T-cell (primary cell): Measurements from ENCODE around the gene ATP10A. TPM values are rescaled to one million over a fixed set of nuclear protein-coding genes. Genes with fewer than 3 reads are reported as not detected.

Source experiments
- ATAC-seq, 4 experiments: fragments of 200-7000 bp in 3 of 4; fragments of 150-1000 bp in 1 of 4; cut with Tn5 transposase; replicated peaks in 1 of 4; 1 replicate in 3 of 4; 2 replicates in 1 of 4; pipeline ENCODE4 v1.10.0; 2021; ENCODE audit warnings: moderate library complexity in 3 of 4, mild to moderate bottlenecking in 2 of 4, moderate number of reproducible peaks in 1 of 4
- CTCF ChIA-PET, 2 donors: fragments of 300-600 bp; sonication (Branson Sonifier 250); formaldehyde crosslinking; loops; one replicate each; lab custom pipeline; 2022; ENCODE audit warnings: antibody characterized with exemption in 2 of 2; lab: Charles Lee
- POLR2A ChIA-PET, 2 donors: fragments of 300-600 bp; sonication (Branson Sonifier 250); formaldehyde crosslinking; loops; one replicate each; lab custom pipeline; 2022; ENCODE audit warnings: antibody characterized with exemption in 2 of 2; lab: Charles Lee
- DNase-seq, 35 experiments: peaks; one replicate each; pipeline versions ENCODE4 v3.0.0 to v3.0.0-alpha.2; 2013 to 2023
- H3K27ac ChIP-seq: one replicate; pipeline ENCODE4 v1.5.1; 2013; ENCODE audit warnings: low read length
- H3K27me3 ChIP-seq, 2 experiments: replicated peaks in 1 of 2; 1 replicate in 1 of 2; 2 replicates in 1 of 2; pipeline versions ENCODE4 v1.6.1 to v1.7.0; 2013; ENCODE audit warnings: low read length in 1 of 2, mixed read lengths in 1 of 2; ENCODE audit not compliant: control insufficient read depth in 2 of 2, insufficient read depth in 2 of 2; ENCODE audit errors: extremely low read depth in 1 of 2
- H3K36me3 ChIP-seq, 2 donors: 1 replicate in 1 of 2; 2 replicates in 1 of 2; pipeline versions ENCODE4 v1.6.1 to v1.7.0; 2013; ENCODE audit warnings: low read length in 1 of 2; ENCODE audit not compliant: control insufficient read depth in 2 of 2, insufficient read depth in 1 of 2; ENCODE audit errors: extremely low read depth in 1 of 2
- H3K4me1 ChIP-seq, 2 experiments: 1 replicate in 1 of 2; 2 replicates in 1 of 2; pipeline versions ENCODE4 v1.6.1 to v1.7.0; 2013; ENCODE audit warnings: low read length in 2 of 2, mixed read lengths in 1 of 2; ENCODE audit not compliant: insufficient read depth in 2 of 2, control insufficient read depth in 1 of 2; ENCODE audit errors: extremely low read depth in 1 of 2
- H3K4me3 ChIP-seq, 2 donors: 1 replicate in 1 of 2; 2 replicates in 1 of 2; pipeline versions ENCODE4 v1.5.1 to v1.7.0; 2013; ENCODE audit warnings: mild to moderate bottlenecking in 2 of 2, low read length in 1 of 2, moderate library complexity in 1 of 2; ENCODE audit not compliant: control insufficient read depth in 1 of 2; ENCODE audit errors: extremely low read depth in 1 of 2
- H3K9me3 ChIP-seq: 2 replicates; pipeline ENCODE4 v1.7.0; 2013
- H3K27ac Mint-ChIP-seq, 2 donors: one replicate each; pipeline ENCODE4 v1.8.0; 2020 to 2021; ENCODE audit warnings: mild to moderate bottlenecking in 2 of 2, mixed read lengths in 2 of 2
- H3K27me3 Mint-ChIP-seq, 2 donors: one replicate each; pipeline ENCODE4 v1.8.0; 2021 to 2022; ENCODE audit warnings: mixed read lengths in 2 of 2
- H3K36me3 Mint-ChIP-seq: one replicate; pipeline ENCODE4 v1.8.0; 2021; ENCODE audit warnings: mixed read lengths
- H3K4me1 Mint-ChIP-seq, 3 donors: one replicate each; pipeline ENCODE4 v1.8.0; 2020 to 2022; ENCODE audit warnings: mixed read lengths in 3 of 3, mild to moderate bottlenecking in 1 of 3
- H3K4me3 Mint-ChIP-seq, 3 donors: one replicate each; pipeline ENCODE4 v1.8.0; 2020 to 2022; ENCODE audit warnings: mild to moderate bottlenecking in 3 of 3, mixed read lengths in 3 of 3, moderate library complexity in 3 of 3
- H3K9me3 Mint-ChIP-seq, 3 donors: one replicate each; pipeline ENCODE4 v1.8.0; 2020 to 2022; ENCODE audit warnings: mixed read lengths in 3 of 3
- WGBS: methylation state at CpG from one replicate; pipeline ENCODE4 v1.1.5; 2013; ENCODE audit warnings: missing lambda C conversion rate; ENCODE audit not compliant: insufficient coverage; 5-methylcytosine and 5-hydroxymethylcytosine counted together
- total RNA-seq, 35 experiments: library from RNA in 6 of 35; stranded (reverse) in 6 of 35; fragments of 120-200 nt in 1 of 35; gene quantifications; one replicate each; pipeline versions ENCODE4 v1.2.1 to v1.2.4 and lab custom pipeline; 2013 to 2026

Gene ATP10A
- total RNA-seq, 5 donors from 2014 or later (not counting 1 experiment from before 2014, with no cell fraction given), result 37.3 to 65.5 (median 53.4) TPM

GRCh38 chr15:25789211-25789610, 73.9 kb downstream of the ATP10A start:
- no peaks in the 10 kb centered on the region for H3K27me3 ChIP-seq
- peaks cover 0 to 3% of the 10 kb centered on the region in 2 donors for H3K36me3 ChIP-seq
- H3K27ac Mint-ChIP-seq, result peak overlapping the region; percentile 15 to 61
- peaks cover 62 to 71% (median 71%) of the 10 kb centered on the region in 3 donors for H3K4me1 Mint-ChIP-seq
- ATAC-seq (no peak), DNase-seq (no peak)
- no peaks in the 10 kb centered on the region for H3K27me3 Mint-ChIP-seq
- H3K9me3 Mint-ChIP-seq, result no peaks in the 10 kb centered on the region
- H3K4me3 ChIP-seq, result no peak overlapping the region
- WGBS, result 60% methylated on average over 1 of the region's 2 CpGs
- no peak overlapping the region for H3K27ac ChIP-seq
- H3K4me1 ChIP-seq, result peaks cover 0 to 11% of the 10 kb centered on the region in 2 experiments
- POLR2A ChIA-PET, result no interaction called here
- H3K4me3 Mint-ChIP-seq, result no peak overlapping the region
- no peaks in the 10 kb centered on the region for H3K9me3 ChIP-seq
- CTCF ChIA-PET, result no interaction called here
- H3K36me3 Mint-ChIP-seq, result no peaks in the 10 kb centered on the region

DNA sequence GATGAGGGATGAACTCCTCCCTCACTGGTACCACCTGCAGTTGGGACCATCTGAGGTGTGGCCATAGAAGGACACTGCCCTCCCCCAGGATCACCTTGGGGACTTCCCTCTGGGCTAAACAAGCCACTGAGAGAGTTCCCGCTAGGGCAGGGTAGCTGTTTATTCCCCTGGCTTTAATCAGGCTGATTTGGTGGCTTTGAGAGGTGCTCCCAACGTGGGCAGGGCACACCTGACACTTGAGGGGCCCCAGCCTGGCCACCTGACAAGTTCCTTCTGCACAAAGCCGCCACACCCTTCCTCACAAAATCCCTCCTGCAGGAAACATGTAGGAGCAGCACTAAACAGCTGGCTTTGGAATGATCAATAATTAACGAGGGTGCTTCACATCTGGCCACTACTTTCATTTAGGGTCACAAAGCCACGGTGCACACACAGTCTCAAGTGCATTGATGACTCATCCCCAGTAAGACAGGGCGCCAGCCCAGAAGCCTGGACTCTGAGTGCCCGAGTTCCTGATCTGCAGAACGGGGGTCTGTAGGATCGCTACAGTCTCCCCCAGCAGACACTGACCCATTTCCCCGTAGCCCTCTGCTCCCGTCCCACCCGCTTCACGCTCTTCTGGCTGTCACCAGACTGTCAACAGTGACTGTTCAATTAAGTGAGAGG, 75.1 kb downstream of the ATP10A start:
- Mint-ChIP-seq H3K27ac (peak overlapping the region; percentile 52 to 59), H3K4me3 (no peak overlapping the region), H3K4me1 (peaks cover 68 to 75% (median 75%) of the 10 kb centered on the region in 3 donors), H3K9me3 (no peaks in the 10 kb centered on the region), H3K36me3 (no peaks in the 10 kb centered on the region), H3K27me3 (no peaks in the 10 kb centered on the region)
- POLR2A ChIA-PET, result no interaction called here
- ATAC-seq, result peak in 1 of 4 experiments; percentile 30
- no peak overlapping the region for H3K4me3 ChIP-seq
- no peaks in the 10 kb centered on the region for H3K27me3 ChIP-seq
- H3K4me1 ChIP-seq, result peaks cover 0 to 13% of the 10 kb centered on the region in 2 experiments
- CTCF ChIA-PET, result no interaction called here
- WGBS, result 32% methylated on average over 5 of the region's 13 CpGs
- H3K9me3 ChIP-seq, result no peaks in the 10 kb centered on the region
- peaks cover 0 to 3% of the 10 kb centered on the region in 2 donors for H3K36me3 ChIP-seq
- H3K27ac ChIP-seq, result no peak overlapping the region
- no peak for DNase-seq

DNA sequence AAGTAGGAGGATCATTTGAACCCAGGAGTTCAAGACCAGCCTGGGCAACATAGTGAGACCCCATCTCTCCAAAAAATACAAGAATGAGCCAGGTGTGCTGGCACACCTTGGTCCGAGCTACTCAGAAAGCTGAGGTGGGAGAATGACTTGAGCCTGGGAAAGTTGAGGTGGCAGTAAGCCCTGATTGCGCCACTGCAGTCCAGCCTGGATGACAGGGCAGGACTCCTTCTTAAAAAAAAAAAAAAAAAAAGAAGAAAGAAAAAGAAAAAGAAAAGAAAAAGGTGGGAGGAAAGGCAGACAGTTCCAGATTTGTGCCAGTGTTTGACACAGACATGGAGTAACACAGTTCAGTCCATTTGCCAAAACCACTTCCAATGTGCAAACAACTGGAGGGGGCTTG, 75.7 kb downstream of the ATP10A start:
- Histone ChIP-seq H3K9me3 (no peaks in the 10 kb centered on the region), H3K4me1 (peaks cover 0 to 13% of the 10 kb centered on the region in 2 experiments), H3K36me3 (peaks cover 0 to 3% of the 10 kb centered on the region in 2 donors), H3K27ac (no peak overlapping the region), H3K4me3 (no peak overlapping the region), H3K27me3 (no peaks in the 10 kb centered on the region)
- CTCF ChIA-PET, result interaction anchor here in 1 of 2 donors (0.7 kb wide), 1 partner anchor 236 kb away, joined by 8 read pairs; no protein-coding TSS in a partner anchor
- no peak for ATAC-seq
- no peak for DNase-seq
- H3K9me3 Mint-ChIP-seq, result no peaks in the 10 kb centered on the region
- peak overlapping the region; percentile 16 to 46 for H3K27ac Mint-ChIP-seq
- H3K4me1 Mint-ChIP-seq, result peaks cover 67 to 72% (median 71%) of the 10 kb centered on the region in 3 donors
- no peaks in the 10 kb centered on the region for H3K36me3 Mint-ChIP-seq
- no peak overlapping the region for H3K4me3 Mint-ChIP-seq
- WGBS, result no CpG with 5 or more reads among the region's 2 CpGs
- no peaks in the 10 kb centered on the region for H3K27me3 Mint-ChIP-seq
- POLR2A ChIA-PET, result no interaction called here

DNA sequence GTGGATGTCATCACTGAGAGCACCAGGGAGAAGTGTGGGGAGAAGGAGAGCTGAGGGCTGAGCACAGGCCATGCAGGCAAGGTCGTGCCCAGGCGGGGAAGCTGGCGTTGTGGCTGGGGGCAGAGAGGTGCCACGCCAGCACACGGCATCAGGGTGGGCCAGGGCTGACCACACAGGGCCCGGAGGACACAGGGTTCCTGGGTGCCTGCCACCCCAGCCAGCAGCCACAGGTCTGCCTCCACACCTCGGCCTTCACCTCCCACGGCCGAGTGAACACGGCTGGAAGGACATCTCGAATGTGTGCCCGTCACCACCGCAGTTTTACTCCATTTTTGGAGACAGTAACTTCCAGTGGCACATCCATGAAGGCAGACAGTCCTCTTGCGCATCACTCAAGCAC, 77.1 kb downstream of the ATP10A start:
- H3K4me1 Mint-ChIP-seq, result peaks cover 53 to 60% (median 59%) of the 10 kb centered on the region in 3 donors
- peaks cover 0 to 3% of the 10 kb centered on the region in 2 donors for H3K36me3 ChIP-seq
- no peaks in the 10 kb centered on the region for H3K36me3 Mint-ChIP-seq
- peaks cover 0 to 13% of the 10 kb centered on the region in 2 experiments for H3K4me1 ChIP-seq
- no peaks in the 10 kb centered on the region for H3K9me3 Mint-ChIP-seq
- H3K4me3 Mint-ChIP-seq, result no peak overlapping the region
- no peak overlapping the region for H3K27ac ChIP-seq
- H3K4me3 ChIP-seq, result no peak overlapping the region
- no peaks in the 10 kb centered on the region for H3K27me3 Mint-ChIP-seq
- ChIA-PET POLR2A (no interaction called here), CTCF (interaction anchor here in 1 of 2 donors (0.6 kb wide), 1 partner anchor 374 kb away, joined by 3 read pairs; no protein-coding TSS in a partner anchor)
- WGBS, result 87% methylated on average over 13 of the region's 14 CpGs
- no peaks in the 10 kb centered on the region for H3K9me3 ChIP-seq
- DNase-seq (no peak), ATAC-seq (no peak)
- H3K27ac Mint-ChIP-seq, result peak overlapping the region in 1 of 2 donors; percentile 16
- no peaks in the 10 kb centered on the region for H3K27me3 ChIP-seq

DNA sequence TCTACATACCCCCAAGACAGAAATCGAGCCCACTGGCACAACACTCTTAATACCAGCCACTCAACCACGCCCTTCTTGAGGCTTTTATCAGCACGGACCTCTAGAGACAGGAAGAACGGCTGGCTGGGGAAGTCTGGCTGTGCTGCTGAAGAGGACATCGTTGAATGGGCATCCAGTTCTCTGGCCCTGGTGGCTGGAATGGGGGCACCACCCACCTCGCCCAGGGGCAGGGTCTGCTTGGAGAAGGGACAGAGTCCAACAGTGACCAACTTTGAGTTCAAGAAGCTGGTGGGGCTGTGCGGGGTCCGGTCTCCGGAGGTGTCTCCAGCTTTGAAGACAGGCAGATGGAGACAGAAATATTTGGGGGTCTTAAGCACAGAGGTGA, 77.5 kb downstream of the ATP10A start:
- Mint-ChIP-seq H3K27ac (peak overlapping the region in 1 of 2 donors; percentile 11), H3K27me3 (no peaks in the 10 kb centered on the region), H3K4me3 (no peak overlapping the region), H3K36me3 (no peaks in the 10 kb centered on the region), H3K4me1 (peaks cover 49 to 56% (median 55%) of the 10 kb centered on the region in 3 donors), H3K9me3 (no peaks in the 10 kb centered on the region)
- Histone ChIP-seq H3K27ac (no peak overlapping the region), H3K9me3 (no peaks in the 10 kb centered on the region), H3K4me1 (peaks cover 0 to 13% of the 10 kb centered on the region in 2 experiments), H3K36me3 (peaks cover 0 to 7% of the 10 kb centered on the region in 2 donors), H3K27me3 (no peaks in the 10 kb centered on the region), H3K4me3 (no peak overlapping the region)
- no peak for DNase-seq
- POLR2A ChIA-PET, result no interaction called here
- WGBS, result 96% methylated on average over 5 of the region's 9 CpGs
- ATAC-seq, result peak in 1 of 4 experiments; percentile 19
- CTCF ChIA-PET, result interaction anchor here in 1 of 2 donors (0.6 kb wide), 1 partner anchor 375 kb away, joined by 3 read pairs; no protein-coding TSS in a partner anchor

- POLR2A ChIA-PET, result no interaction called here
- no peak overlapping the region for H3K27ac ChIP-seq
- Mint-ChIP-seq H3K36me3 (no peaks in the 10 kb centered on the region), H3K27ac (peak overlapping the region; percentile 11 to 39), H3K9me3 (no peaks in the 10 kb centered on the region), H3K4me3 (no peak overlapping the region), H3K4me1 (peaks cover 44 to 50% (median 49%) of the 10 kb centered on the region in 3 donors), H3K27me3 (no peaks in the 10 kb centered on the region)
- CTCF ChIA-PET, result interaction anchor here in 1 of 2 donors (0.7 kb wide), 1 partner anchor 58 kb away, joined by 3 read pairs; no protein-coding TSS in a partner anchor
- H3K4me3 ChIP-seq, result no peak overlapping the region
- H3K4me1 ChIP-seq, result peaks cover 0 to 13% of the 10 kb centered on the region in 2 experiments
- 87% methylated on average over 7 of the region's 17 CpGs for WGBS
- no peaks in the 10 kb centered on the region for H3K27me3 ChIP-seq
- no peak for DNase-seq
- no peaks in the 10 kb centered on the region for H3K9me3 ChIP-seq
- peaks cover 0 to 12% of the 10 kb centered on the region in 2 donors for H3K36me3 ChIP-seq
- no peak for ATAC-seq
These were observed 78.1 kb downstream of the ATP10A start for GRCh38 chr15:25784876-25785640.
